ENCODE measurements around the gene ISY1.
"Not testable (repeated sequence)": the region's sequence is repeated elsewhere in the genome, so short reads cannot be mapped to it uniquely, and the experiment has no call there.

ISY1 gene

GRCh38 chr3:129184784-129185542 is 24.1 kb upstream of the ISY1 start:
- not testable (repeated sequence) for H3K9me3 ChIP-seq (ENCODE audit: insufficient read depth, low read depth, low read length); H3K36me3 ChIP-seq (ENCODE audit: insufficient read depth, low read depth, low read length); H3K27me3 ChIP-seq (ENCODE audit: insufficient read depth, low read length); H3K27ac ChIP-seq (ENCODE audit: low read length); H3K4me1 ChIP-seq (ENCODE audit: insufficient read depth, low read length)
- Histone ChIP-seq H3K9ac (ENCODE audit: low read depth, low read length) (peak overlapping the region; percentile 99; the same call in 1 of the 2 replicates), H3K4me3 (ENCODE audit: low read length) (peak overlapping the region; percentile 81)

- Histone ChIP-seq H3K4me1 (ENCODE audit: insufficient read depth, low read length) (peaks cover 5% of the 10 kb centered on the region; the same call in 1 of the 2 replicates), H3K27ac (ENCODE audit: low read length) (peak overlapping the region; percentile 99), H3K9me3 (ENCODE audit: insufficient read depth, low read depth, low read length) (no peaks in the 10 kb centered on the region), H3K36me3 (ENCODE audit: insufficient read depth, low read depth, low read length) (peaks cover 15% of the 10 kb centered on the region), H3K27me3 (ENCODE audit: insufficient read depth, low read length) (no peaks in the 10 kb centered on the region), H3K9ac (ENCODE audit: low read depth, low read length) (peak overlapping the region; percentile 99), H3K4me3 (ENCODE audit: low read length) (peak overlapping the region; percentile 81)
Observed at GRCh38 chr3:129184396-129184657, 23.5 kb upstream of the ISY1 start.

- no peaks in the 10 kb centered on the region for H3K27me3 ChIP-seq (ENCODE audit: insufficient read depth, low read length)
- H3K9ac ChIP-seq (ENCODE audit: low read depth, low read length) = peak within 1 kb of the TSS; percentile 99
- no peaks in the 10 kb centered on the region for H3K9me3 ChIP-seq (ENCODE audit: insufficient read depth, low read depth, low read length)
- H3K36me3 ChIP-seq (ENCODE audit: insufficient read depth, low read depth, low read length) = peaks cover 21% of the 10 kb centered on the region
- H3K4me3 ChIP-seq (ENCODE audit: low read length) = peak within 1 kb of the TSS; percentile 81
- H3K4me1 ChIP-seq (ENCODE audit: insufficient read depth, low read length) = peaks cover 5% of the 10 kb centered on the region; the same call in 1 of the 2 replicates
- peak within 1 kb of the TSS; percentile 99 for H3K27ac ChIP-seq (ENCODE audit: low read length)
Observed at GRCh38 chr3:129183569-129184395, 22.9 kb upstream of the ISY1 start, which contains the start of gene CNBP. CNBP (minus strand) TSS chr3:129183896; CDS start chr3:129171757, 12,139 bp downstream.

GRCh38 chr3:129182390-129183185 is 21.7 kb upstream of the ISY1 start:
- Histone ChIP-seq H3K4me1 (ENCODE audit: insufficient read depth, low read length) (peaks cover 5% of the 10 kb centered on the region; the same call in 1 of the 2 replicates), H3K36me3 (ENCODE audit: insufficient read depth, low read depth, low read length) (peaks cover 33% of the 10 kb centered on the region), H3K4me3 (ENCODE audit: low read length) (peak overlapping the region; percentile 81), H3K9me3 (ENCODE audit: insufficient read depth, low read depth, low read length) (no peaks in the 10 kb centered on the region), H3K9ac (ENCODE audit: low read depth, low read length) (peak overlapping the region; percentile 99), H3K27me3 (ENCODE audit: insufficient read depth, low read length) (no peaks in the 10 kb centered on the region), H3K27ac (ENCODE audit: low read length) (peak overlapping the region; percentile 99)

- peak overlapping the region; percentile 99 for H3K9ac ChIP-seq (ENCODE audit: low read depth, low read length)
- H3K36me3 ChIP-seq (ENCODE audit: insufficient read depth, low read depth, low read length) = peaks cover 40% of the 10 kb centered on the region
- no peaks in the 10 kb centered on the region for H3K27me3 ChIP-seq (ENCODE audit: insufficient read depth, low read length)
- H3K9me3 ChIP-seq (ENCODE audit: insufficient read depth, low read depth, low read length) = no peaks in the 10 kb centered on the region
- H3K4me3 ChIP-seq (ENCODE audit: low read length) = peak overlapping the region; percentile 81
- peak overlapping the region; percentile 99 for H3K27ac ChIP-seq (ENCODE audit: low read length)
- H3K4me1 ChIP-seq (ENCODE audit: insufficient read depth, low read length) = peaks cover 8% of the 10 kb centered on the region; the same call in 1 of the 2 replicates
Observed at GRCh38 chr3:129181819-129182218, 21.0 kb upstream of the ISY1 start.

GRCh38 chr3:129180461-129180860 is 19.6 kb upstream of the ISY1 start:
- Histone ChIP-seq H3K9me3 (ENCODE audit: insufficient read depth, low read depth, low read length) (no peaks in the 10 kb centered on the region), H3K27ac (ENCODE audit: low read length) (no peak overlapping the region), H3K27me3 (ENCODE audit: insufficient read depth, low read length) (no peaks in the 10 kb centered on the region), H3K9ac (ENCODE audit: low read depth, low read length) (peak overlapping the region; percentile 37; the same call in 1 of the 2 replicates), H3K36me3 (ENCODE audit: insufficient read depth, low read depth, low read length) (peaks cover 54% of the 10 kb centered on the region), H3K4me3 (ENCODE audit: low read length) (peak overlapping the region; percentile 81), H3K4me1 (ENCODE audit: insufficient read depth, low read length) (peaks cover 8% of the 10 kb centered on the region; the same call in 1 of the 2 replicates)

- Histone ChIP-seq H3K4me1 (ENCODE audit: insufficient read depth, low read length) (peaks cover 8% of the 10 kb centered on the region; the same call in 1 of the 2 replicates), H3K27ac (ENCODE audit: low read length) (no peak overlapping the region), H3K9ac (ENCODE audit: low read depth, low read length) (no peak overlapping the region), H3K4me3 (ENCODE audit: low read length) (no peak overlapping the region), H3K36me3 (ENCODE audit: insufficient read depth, low read depth, low read length) (peaks cover 82% of the 10 kb centered on the region), H3K27me3 (ENCODE audit: insufficient read depth, low read length) (no peaks in the 10 kb centered on the region), H3K9me3 (ENCODE audit: insufficient read depth, low read depth, low read length) (no peaks in the 10 kb centered on the region)
Observed at GRCh38 chr3:129176051-129176450, 15.2 kb upstream of the ISY1 start.

GRCh38 chr3:129173725-129174124 is 12.9 kb upstream of the ISY1 start:
- no peak overlapping the region for H3K4me3 ChIP-seq (ENCODE audit: low read length)
- H3K36me3 ChIP-seq (ENCODE audit: insufficient read depth, low read depth, low read length) = peaks cover 82% of the 10 kb centered on the region
- no peak overlapping the region for H3K27ac ChIP-seq (ENCODE audit: low read length)
- 0 out of 2 replicates have a peak, but pooled peaks cover 3% of the 10 kb centered on the region for H3K4me1 ChIP-seq (ENCODE audit: insufficient read depth, low read length)
- H3K9me3 ChIP-seq (ENCODE audit: insufficient read depth, low read depth, low read length) = no peaks in the 10 kb centered on the region
- no peak overlapping the region for H3K9ac ChIP-seq (ENCODE audit: low read depth, low read length)
- no peaks in the 10 kb centered on the region for H3K27me3 ChIP-seq (ENCODE audit: insufficient read depth, low read length)

- 0 out of 2 replicates have a peak, but pooled peaks cover 3% of the 10 kb centered on the region for H3K4me1 ChIP-seq (ENCODE audit: insufficient read depth, low read length)
- no peak overlapping the region for H3K4me3 ChIP-seq (ENCODE audit: low read length)
- no peak overlapping the region for H3K9ac ChIP-seq (ENCODE audit: low read depth, low read length)
- H3K27me3 ChIP-seq (ENCODE audit: insufficient read depth, low read length) = no peaks in the 10 kb centered on the region
- H3K9me3 ChIP-seq (ENCODE audit: insufficient read depth, low read depth, low read length) = no peaks in the 10 kb centered on the region
- H3K36me3 ChIP-seq (ENCODE audit: insufficient read depth, low read depth, low read length) = peaks cover 78% of the 10 kb centered on the region
- H3K27ac ChIP-seq (ENCODE audit: low read length) = no peak overlapping the region
Observed at GRCh38 chr3:129173206-129173605, 12.3 kb upstream of the ISY1 start.

- no peaks in the 10 kb centered on the region for H3K9me3 ChIP-seq (ENCODE audit: insufficient read depth, low read depth, low read length)
- H3K4me3 ChIP-seq (ENCODE audit: low read length) = no peak overlapping the region
- no peak overlapping the region for H3K27ac ChIP-seq (ENCODE audit: low read length)
- no peak overlapping the region for H3K9ac ChIP-seq (ENCODE audit: low read depth, low read length)
- peaks cover 7% of the 10 kb centered on the region; the same call in 1 of the 2 replicates for H3K4me1 ChIP-seq (ENCODE audit: insufficient read depth, low read length)
- H3K36me3 ChIP-seq (ENCODE audit: insufficient read depth, low read depth, low read length) = peaks cover 56% of the 10 kb centered on the region
- no peaks in the 10 kb centered on the region for H3K27me3 ChIP-seq (ENCODE audit: insufficient read depth, low read length)
Observed at GRCh38 chr3:129166579-129167332, 5.9 kb upstream of the ISY1 start.

GRCh38 chr3:129165594-129165993 is 4.7 kb upstream of the ISY1 start:
- peaks cover 44% of the 10 kb centered on the region for H3K36me3 ChIP-seq (ENCODE audit: insufficient read depth, low read depth, low read length)

More at GRCh38 chr3:129165594-129165993, 4.7 kb upstream of the ISY1 start:
- H3K4me3 ChIP-seq (ENCODE audit: low read length); H3K27ac ChIP-seq (ENCODE audit: low read length); H3K4me1 ChIP-seq (ENCODE audit: insufficient read depth, low read length); H3K27me3 ChIP-seq (ENCODE audit: insufficient read depth, low read length); H3K9me3 ChIP-seq (ENCODE audit: insufficient read depth, low read depth, low read length); H3K9ac ChIP-seq (ENCODE audit: low read depth, low read length): not testable (repeated sequence)

Measured in iPS-20b (cell line).